Activated naive CD4-positive, alpha-beta T cell treated with Interleukin-2 at 50 U/mL for 16 hours (primary cell): ENCODE measurements around the gene CACNA2D1.
"Not testable (repeated sequence)": the region's sequence is repeated elsewhere in the genome, so short reads cannot be mapped to it uniquely, and the experiment has no call there.

ENCODE experiments used
- DNase-seq: peaks from one replicate; pipeline ENCODE4 v3.0.0-alpha.2; 2020

CACNA2D1 gene

DNA sequence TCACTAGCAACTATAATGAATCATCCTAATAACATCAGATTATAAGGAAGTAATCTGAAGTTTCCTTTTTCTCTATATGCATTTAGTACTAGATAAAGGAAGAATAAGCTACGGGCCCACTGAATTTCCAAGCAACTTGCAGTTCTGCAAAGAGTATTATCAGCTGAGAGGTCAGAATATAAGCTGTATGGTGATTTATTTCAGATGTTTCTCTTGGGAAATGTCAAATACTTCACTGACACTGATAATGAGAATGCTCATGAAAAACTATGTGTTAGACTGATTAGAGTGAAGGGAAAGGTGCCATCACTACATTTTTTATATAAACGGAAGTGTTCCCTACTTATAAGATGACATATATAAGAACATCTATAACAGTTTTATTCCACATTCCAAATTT lies 422.5 kb downstream of the CACNA2D1 start:
- no peak for DNase-seq

GRCh38 chr7:82019551-82020475 lies 423.8 kb downstream of the CACNA2D1 start:
- no peak for DNase-seq

DNA sequence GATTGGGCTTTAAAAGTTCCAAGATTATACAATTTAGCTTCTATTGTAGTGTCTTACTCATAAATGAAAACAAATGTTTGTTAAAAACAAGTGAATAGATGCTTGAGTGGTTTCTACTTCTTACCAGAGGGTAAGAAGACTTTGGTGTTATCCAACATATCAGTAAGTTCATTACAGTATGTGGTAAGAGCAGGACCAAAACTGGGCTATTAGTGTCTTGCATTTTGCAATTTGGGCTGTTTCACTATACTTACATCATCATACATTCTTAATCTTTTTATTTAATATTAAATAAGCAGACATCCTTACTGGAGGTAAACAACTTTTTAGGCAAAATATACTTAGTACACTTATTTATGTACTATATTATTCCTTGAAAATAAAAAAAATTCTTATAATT lies 425.4 kb downstream of the CACNA2D1 start:
- DNase-seq, result no peak

GRCh38 chr7:82017334-82017943 lies 426.1 kb downstream of the CACNA2D1 start:
- DNase-seq, result no peak

GRCh38 chr7:82015751-82016150 lies 427.8 kb downstream of the CACNA2D1 start:
- DNase-seq, result no peak

DNA sequence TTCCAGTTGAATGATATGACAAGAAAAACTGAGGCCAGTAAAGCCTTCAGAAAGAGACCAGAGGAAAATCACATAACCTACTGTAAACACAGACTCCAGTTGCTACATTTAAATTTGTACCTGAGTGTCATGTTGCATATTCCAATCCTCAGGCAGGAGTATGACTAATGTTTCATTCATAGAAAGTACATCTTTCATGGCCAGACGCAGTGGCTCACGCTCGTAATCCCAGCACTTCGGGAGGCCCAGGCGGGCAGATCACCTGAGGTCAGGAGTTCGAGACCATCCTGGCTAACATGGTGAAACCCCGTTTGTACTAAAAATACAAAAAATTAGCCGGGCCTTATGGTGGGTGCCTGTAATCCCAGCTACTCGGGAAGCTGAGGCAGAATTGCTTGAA lies 429.0 kb downstream of the CACNA2D1 start:
- DNase-seq, result not testable (repeated sequence)

- no peak for DNase-seq
Measured at GRCh38 chr7:82012453-82012852, 431.1 kb downstream of the CACNA2D1 start.

DNA sequence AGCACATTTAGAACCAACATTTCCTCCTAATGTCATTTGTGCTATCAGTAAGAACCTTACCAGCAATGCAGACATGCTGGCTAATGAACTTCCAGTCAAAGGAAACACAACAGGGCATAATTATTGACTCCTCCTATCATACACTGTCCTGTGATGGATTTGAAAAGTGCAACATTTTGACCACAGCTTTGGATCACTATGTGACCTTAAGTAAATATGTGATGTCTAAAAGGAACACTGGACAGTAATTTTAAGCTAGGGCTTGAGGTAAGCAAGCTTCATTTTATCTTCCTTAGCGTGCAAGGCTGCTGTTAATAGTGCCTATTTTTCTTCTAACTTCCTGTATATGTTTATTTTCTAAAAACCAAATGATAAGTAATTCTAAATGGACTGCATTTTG lies 433.2 kb downstream of the CACNA2D1 start:
- DNase-seq, result no peak

DNA sequence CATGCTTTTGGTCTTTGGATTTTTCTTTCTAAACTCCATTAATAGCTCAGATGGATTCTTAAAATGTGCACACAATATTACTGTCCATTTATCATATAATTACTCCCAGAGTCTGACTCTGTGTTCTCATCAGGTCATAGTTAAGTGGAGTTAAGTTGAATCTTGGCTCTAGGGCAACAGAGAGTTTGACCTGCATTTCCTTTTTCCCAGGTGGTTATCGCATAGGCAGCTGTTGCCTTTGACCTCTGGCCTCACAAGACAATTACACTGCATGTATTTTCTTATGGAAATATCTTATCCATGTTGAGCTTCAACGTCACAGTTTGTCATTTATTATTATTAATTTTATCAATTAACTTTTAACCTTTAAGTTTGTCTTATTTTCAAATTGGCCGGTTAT lies 436.3 kb downstream of the CACNA2D1 start:
- no peak for DNase-seq

DNA sequence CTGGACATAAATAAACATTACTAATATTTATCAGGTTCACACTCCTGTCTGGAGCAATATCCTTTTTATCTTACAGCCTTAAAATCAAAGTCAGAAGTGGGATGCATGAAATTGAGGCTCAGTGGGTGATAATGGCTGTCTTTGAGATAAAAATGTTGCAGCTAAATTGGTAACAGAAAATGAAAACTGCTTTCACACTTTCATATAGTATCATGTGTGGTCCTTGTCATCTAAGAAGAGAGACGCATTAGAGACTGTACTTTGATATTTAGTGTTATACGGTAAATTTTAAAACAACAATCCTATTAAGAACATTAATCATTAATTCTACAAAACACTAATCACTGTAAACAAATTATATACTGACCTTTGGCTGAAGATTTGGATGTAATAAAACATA lies 438.5 kb downstream of the CACNA2D1 start:
- no peak for DNase-seq

DNA sequence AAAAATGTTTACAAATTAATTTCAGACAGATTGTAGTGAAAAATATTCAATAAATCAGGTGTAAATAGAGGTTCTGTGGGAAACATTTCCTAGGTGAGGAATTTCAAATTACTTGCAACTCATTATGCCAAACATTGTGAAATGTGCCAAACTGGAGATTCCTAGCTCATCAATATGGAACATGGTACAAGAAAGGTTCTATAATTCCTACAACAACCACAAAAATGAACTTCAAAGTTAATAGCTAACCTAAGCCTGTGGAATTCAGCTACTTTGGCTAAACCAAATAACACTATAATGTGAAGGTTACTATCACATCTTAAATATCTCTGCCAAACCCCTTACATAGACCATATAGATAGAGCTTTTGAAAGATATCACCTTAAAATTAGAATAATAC lies 450.4 kb downstream of the CACNA2D1 start:
- DNase-seq, result no peak

- DNase-seq, result no peak
Measured at GRCh38 chr7:81990395-81990794, 453.2 kb downstream of the CACNA2D1 start.

DNA sequence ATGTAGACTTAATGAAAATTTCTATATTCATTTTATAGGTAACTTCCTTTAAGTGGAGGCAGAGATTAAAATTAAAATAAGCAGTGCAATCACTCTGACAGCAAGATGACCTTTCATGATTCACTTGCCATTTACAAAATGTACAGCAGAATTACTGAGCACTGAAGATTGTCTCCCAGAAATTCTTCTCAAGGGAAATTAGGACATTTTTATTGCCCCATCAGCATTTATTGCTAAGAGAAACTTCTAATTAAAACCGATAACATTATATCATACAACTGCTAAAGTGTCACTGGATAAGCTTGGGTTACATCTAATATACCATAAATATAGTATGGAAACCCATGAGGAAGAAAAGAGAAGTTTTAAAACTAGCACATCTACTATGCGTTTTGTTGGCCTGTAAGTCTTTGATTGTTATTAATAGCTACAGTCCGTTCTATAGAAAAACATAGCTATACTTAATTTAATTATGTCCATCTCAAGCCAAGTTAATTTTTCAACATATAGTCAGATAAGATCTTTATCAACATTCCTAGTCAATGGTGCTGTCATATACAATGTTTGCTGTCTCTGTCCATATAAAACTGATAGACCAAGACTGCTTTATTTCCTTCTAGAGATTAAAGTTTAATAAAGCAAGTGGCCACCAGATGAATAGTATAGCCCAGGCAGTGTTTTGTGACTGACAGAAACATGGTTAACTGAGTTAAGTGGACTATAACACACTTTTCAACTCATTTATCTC lies 456.7 kb downstream of the CACNA2D1 start:
- DNase-seq, result no peak

DNA sequence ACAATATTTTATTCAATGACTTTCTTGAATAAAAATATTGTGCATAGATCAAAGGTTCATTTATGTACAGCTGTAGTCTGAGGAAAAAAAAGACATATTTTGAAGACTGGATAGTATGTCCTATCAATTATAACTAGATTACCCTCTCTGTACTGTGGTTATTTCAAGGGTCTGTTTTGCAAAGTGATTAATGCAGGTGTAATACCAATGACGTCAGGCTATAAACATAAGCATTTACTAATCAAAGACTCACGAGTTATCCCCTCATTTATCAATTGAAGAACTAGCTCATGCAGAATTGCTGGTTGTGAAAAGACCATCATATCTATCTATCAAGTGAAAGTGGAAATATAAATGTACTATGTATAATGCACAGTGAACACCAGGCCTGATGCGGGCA lies 460.2 kb downstream of the CACNA2D1 start:
- no peak for DNase-seq

- no peak for DNase-seq
Measured at GRCh38 chr7:81973117-81973516, 470.5 kb downstream of the CACNA2D1 start.

GRCh38 chr7:81960026-81960425 lies 483.6 kb downstream of the CACNA2D1 start:
- DNase-seq, result no peak

DNA sequence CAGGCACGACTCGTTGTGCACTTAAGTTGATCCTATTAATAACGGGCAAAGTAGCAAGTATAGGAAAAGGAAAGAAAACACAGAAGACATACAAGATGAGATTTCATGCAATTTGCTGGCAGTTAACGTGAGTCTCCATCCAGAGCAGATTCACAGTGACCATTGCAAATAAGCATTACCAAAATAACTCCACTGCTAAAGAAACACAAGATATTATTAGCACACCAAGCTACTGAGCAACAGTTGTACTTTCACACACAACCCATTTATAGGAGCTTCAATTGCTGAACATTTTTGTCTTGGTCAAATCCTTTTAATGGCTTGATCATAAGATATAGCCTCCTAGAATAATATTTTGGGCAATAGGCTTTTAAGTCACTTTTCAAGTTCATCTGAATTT lies 486.1 kb downstream of the CACNA2D1 start:
- DNase-seq, result no peak

GRCh38 chr7:81956520-81956919 lies 487.1 kb downstream of the CACNA2D1 start:
- no peak for DNase-seq

DNA sequence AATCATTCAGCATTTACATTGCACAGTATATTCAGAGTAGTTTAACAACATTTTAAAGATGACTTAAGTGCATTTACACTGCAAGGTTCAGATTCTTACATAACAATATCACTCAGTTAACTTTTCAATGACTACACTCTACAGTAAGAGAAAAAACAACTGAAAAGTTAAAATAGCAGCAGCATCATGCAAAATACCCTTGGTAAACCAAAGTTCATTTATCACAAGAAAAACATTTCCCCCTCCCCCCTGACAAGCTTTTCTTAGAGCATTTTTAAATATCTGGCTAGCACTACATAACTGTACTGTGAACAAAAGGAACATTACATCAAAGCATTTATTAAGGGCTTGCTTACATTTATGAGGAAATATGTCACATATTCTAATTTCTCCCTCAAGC lies 494.3 kb downstream of the CACNA2D1 start:
- no peak for DNase-seq

- no peak for DNase-seq
Measured at GRCh38 chr7:81944058-81944457, 499.5 kb downstream of the CACNA2D1 start.

DNA sequence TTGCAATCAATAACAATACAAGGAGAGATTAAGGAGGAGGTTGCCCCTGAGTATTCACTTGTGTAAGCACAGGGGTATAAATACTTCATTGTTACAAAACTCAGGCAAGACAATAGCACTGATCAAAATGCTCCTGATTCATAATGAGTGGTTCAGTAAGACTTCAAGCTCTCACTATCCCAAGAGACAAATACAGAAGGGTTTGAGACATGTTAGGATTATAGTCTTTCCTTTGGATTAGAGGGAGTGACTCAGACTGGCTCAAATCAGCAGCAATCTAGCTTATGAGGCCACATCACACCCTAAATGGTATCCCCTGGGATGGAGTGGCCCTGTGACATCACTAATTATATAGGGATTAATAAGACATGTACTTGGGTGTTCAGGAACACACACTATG lies 506.5 kb downstream of the CACNA2D1 start:
- DNase-seq, result no peak

DNA sequence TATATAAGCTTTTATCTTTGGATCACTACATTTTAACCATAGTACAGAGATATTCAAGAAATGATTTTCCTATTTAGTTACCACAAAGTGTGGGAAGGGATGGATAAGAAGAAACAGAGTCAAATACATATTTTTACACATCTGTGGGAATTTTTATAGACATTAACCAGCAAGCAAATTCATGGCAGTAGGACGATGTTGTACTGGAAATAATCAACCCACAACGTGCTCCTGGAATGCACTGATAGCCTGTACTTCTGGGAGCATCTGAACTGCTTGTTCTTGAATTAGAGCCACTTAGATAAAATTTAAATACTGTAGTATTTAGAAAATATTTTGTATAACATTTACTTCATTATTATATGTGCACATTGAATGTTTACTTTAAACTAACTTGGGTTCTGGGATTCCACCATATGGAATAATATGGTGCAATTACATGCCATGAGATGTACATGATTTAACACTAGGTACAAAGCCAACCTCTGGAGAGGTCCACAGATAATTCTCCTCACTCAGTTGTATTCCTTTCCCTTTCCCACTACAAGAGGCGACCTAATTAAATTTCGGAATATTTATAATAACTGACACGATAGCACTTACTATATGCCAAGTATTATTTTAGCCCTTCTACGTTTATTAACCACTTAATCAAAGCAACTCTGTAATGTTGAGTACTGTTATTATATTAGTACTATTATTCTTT lies 508.8 kb downstream of the CACNA2D1 start:
- no peak for DNase-seq

DNA sequence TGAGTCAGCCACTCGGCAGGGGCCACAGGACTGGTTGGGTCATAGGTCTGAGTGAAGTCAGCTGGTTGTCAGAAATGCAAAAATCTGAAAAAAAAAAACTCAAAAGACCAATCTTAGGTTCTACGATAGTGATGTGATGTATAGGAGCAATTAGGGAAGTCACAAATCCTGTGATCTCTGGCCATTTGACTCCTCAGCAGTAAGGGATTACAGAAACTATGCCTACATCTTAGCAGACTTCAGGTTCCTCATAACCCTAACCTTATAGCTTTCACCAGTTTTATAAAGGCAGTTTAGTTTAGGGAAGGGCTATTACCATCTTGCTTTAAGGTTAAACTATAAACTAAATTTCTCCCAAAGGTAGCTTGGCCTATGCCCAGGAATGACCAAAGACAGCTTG lies 510.6 kb downstream of the CACNA2D1 start:
- DNase-seq, result no peak
